Stomach (tissue), 4 donors: ENCODE measurements around the gene MYO10.

Source experiments
- EP300 ChIP-seq: sonication (generic); formaldehyde crosslinking; IDR thresholded peaks from one replicate; pipeline ENCODE4 v1.6.1; 2017; ENCODE audit warnings: antibody characterized with exemption
- POLR2AphosphoS5 ChIP-seq, 3 donors: sonication (generic); formaldehyde crosslinking; IDR thresholded peaks; one replicate each; pipeline ENCODE4 v1.6.1; 2016; ENCODE audit warnings: antibody characterized with exemption in 3 of 3
- TF ChIP-seq, protein P1 (sequence below), 7 experiments: fragments of 450-650 bp in 4 of 7; fragments of 200-600 bp in 3 of 7; sonication (generic) in 3 of 7; IDR thresholded peaks; one replicate each; pipeline ENCODE4 v1.5.1; 2016 to 2019; ENCODE audit warnings: antibody characterized with exemption in 7 of 7, control low read depth in 2 of 7, mild to moderate bottlenecking in 1 of 7

DNA sequence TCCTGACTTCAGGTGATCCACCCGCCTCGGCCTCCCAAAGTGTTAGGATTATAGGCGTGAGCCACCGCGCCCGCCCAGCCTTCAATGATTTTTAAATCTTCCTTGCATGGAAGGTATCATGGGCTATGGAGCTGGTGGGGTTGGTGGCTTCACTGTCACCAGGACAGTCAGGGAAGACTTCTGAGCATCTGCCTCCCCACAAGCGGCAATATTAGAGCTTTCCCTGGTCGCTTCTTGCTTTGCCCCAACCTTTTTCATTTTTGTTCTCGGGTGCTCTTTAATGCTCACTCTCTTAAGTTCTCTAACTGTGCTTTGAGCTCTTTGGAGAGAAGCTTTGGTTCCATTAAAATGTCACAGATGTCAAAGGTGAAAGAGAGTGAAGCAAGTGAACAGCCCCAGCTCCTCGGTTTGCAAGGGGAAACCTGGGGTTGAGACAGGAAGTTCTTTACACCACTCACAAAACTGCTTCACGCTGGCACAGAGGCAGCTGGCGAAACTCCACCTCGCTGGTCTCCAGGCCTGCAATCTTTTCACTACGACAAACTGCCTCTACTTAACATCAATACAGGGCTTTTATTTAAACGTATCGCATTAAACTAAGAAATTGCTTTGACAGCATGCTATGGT, 176.8 kb downstream of the MYO10 start:
- TF ChIP-seq, protein P1, sequence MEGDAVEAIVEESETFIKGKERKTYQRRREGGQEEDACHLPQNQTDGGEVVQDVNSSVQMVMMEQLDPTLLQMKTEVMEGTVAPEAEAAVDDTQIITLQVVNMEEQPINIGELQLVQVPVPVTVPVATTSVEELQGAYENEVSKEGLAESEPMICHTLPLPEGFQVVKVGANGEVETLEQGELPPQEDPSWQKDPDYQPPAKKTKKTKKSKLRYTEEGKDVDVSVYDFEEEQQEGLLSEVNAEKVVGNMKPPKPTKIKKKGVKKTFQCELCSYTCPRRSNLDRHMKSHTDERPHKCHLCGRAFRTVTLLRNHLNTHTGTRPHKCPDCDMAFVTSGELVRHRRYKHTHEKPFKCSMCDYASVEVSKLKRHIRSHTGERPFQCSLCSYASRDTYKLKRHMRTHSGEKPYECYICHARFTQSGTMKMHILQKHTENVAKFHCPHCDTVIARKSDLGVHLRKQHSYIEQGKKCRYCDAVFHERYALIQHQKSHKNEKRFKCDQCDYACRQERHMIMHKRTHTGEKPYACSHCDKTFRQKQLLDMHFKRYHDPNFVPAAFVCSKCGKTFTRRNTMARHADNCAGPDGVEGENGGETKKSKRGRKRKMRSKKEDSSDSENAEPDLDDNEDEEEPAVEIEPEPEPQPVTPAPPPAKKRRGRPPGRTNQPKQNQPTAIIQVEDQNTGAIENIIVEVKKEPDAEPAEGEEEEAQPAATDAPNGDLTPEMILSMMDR (IDR thresholded peaks at IDR 0.05), result no peak
- no peak for TF ChIP-seq EP300
- no peak for TF ChIP-seq POLR2AphosphoS5 (IDR thresholded peaks at IDR 0.05)
